NCI-H524 (cell line): ENCODE measurements around the gene GRIK4.
A peak's percentile ranks its signal among the peaks of the same experiment; 100 is the strongest.

ENCODE experiments used
- DNase-seq, 2 experiments: peaks; one replicate each; lab custom pipeline; 2025; lab: John Stamatoyannopoulos, UW

Gene GRIK4

DNA sequence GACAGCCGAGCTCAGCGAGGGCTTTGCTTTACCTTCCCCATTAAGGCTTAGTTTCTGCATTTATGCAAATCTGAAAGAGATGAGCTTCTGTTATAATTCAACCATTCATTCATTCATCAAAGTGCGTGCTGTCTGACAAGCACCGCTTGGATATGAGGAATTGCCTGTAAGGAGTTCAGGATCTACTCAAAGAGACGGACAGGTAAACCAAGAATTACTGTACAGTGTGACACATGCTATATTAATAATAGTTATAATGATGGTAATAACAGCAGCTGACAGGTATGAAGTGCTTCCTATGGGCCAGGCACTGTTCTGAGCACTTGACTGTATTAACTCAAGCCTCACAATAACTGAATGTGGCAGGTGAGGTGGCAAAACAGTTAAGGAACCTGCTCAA is 402.5 kb downstream of the GRIK4 start:
- no peak for DNase-seq

DNA sequence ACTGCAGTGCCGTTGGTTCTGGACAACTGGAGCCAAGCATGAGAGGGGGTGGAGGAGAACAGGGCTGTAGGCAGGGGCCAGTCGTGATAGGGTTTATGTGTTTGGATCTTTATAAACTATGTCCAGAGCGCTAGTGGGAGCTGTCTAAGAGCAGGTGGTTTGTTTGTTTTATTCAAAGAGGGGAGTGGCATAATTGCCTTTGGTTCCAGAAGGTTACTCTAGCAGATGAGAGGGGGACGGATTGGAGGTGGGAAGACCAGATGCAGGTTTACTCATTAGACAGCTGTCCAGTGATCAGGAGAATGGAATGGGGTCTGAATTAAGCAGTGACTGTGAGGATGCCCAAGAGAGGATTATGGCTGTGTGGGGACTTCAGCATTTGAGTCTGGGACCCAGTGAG is 403.1 kb downstream of the GRIK4 start:
- peak; percentile 36 to 83 for DNase-seq

GRCh38 chr11:120917559-120918239 is 406.2 kb downstream of the GRIK4 start:
- peak; percentile 90 to 93 for DNase-seq

- no peak for DNase-seq
These were observed 406.7 kb downstream of the GRIK4 start for GRCh38 chr11:120918257-120918656.

DNA sequence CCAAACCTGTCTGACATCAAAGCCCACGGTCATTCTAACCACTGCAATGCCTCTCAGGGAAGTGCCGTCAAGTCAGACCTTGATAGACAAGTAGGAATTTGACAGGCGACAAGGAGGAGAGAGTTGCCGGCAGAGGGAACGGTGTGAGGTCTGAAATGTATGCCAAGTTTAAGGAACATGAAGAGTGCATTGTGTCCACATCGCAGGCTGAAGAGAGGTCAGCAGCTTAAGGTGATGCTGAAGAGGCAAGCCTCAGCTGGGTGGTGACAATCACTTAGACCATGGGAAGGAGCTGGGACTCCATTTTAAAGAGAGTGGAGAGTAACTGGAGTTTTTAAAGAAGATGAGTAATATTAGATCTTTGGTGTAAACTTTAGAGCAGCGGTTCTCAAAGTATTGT is 407.5 kb downstream of the GRIK4 start:
- no peak for DNase-seq

- no peak for DNase-seq
These were observed 408.0 kb downstream of the GRIK4 start for GRCh38 chr11:120919566-120919965.

DNA sequence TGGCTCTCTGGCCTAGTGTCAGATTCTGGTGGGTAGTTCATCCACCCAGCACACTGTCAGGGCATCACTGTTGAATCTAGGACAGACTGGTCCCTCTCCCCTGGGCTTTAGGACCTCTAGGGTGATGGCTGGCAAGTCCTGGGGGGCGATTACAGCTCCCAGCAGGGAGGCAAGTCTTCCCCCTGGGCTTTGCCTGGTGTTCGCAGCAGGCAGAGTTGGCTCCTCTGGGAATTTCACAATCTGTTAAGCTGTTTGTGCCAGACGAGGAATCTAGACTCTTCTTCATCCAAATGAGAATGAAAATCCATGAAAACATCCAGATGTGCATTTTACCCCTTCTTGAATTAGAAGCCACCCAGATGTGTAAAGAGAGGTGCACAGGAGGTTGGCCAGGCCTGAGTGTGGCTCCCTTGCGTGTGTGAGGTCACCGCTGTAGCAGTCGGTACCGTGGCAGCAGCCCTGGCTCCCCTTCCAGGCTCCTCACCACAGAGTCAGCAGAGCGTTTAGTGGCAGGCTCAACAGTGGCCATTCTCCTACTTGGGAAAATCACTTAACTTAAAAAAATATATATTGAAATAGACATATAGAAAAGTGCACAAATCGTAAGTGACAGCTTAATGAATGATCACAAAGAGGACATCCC is 412.4 kb downstream of the GRIK4 start:
- no peak for DNase-seq

DNA sequence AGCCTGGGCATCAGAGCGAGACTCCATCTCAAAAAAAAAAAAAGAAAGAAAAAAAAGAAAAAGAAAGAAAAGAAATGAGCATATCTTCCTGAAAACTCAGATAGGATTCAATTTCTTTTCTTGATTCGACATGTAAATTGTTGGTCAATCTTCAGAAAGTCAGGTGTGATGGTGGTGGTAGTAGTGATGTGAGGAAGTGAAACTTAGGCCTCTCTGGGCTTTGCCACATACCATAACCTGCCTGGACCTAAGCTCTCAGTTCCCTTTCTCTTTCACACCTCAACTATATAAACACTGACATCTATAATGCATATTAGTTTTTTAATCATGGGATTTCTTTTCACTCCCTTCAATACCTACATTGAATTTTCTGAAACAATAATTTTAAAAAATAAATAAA is 414.4 kb downstream of the GRIK4 start:
- DNase-seq, result no peak

- no peak for DNase-seq
These were observed 417.1 kb downstream of the GRIK4 start for GRCh38 chr11:120928627-120929026.

GRCh38 chr11:120929090-120929489 is 417.5 kb downstream of the GRIK4 start:
- DNase-seq, result no peak

GRCh38 chr11:120929664-120930154 is 418.2 kb downstream of the GRIK4 start:
- DNase-seq, result peak; percentile 56 to 71

DNA sequence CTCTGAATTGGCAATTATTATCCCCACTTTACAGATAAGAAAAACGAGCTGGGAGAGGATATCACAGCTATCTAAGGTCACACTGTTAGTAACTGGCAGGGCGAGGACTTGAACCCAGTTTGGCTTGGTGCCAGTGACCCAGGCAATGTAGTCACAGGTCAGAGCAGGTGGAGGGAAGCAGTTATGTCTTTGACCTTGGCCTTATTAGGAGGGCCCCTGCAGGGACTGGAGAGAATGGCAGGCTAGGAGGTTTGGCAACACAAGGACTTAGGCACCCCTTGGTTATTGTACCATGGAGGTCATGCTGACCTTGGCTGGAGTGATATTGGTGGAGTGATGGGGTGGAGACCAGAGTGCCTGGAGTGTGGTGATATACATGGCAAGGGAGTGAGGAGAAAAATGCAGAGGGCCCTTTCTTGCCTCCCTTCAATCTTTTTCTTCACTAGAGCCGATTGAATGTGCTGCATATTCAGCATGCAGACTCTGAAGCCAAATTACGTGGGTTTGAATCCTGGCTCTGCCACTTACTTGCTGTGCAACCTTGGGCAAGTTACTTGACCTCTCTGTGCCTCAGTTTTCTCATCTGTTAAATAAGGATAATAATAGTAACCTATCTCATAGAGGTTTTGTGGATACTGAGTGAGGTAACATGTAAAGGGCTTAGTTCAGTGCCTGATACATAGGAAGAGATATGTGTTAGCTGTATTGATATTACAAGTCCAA is 419.7 kb downstream of the GRIK4 start:
- DNase-seq, result peak in 1 of 2 experiments; percentile 17

- DNase-seq, result no peak
These were observed 420.9 kb downstream of the GRIK4 start for GRCh38 chr11:120932305-120932915.

GRCh38 chr11:120936356-120936755 is 424.8 kb downstream of the GRIK4 start:
- DNase-seq, result no peak

GRCh38 chr11:120937501-120937900 is 426.0 kb downstream of the GRIK4 start:
- DNase-seq, result no peak

GRCh38 chr11:120938260-120938659 is 426.7 kb downstream of the GRIK4 start:
- DNase-seq, result no peak

- no peak for DNase-seq
These were observed 428.8 kb downstream of the GRIK4 start for GRCh38 chr11:120940160-120940848.

- DNase-seq, result no peak
These were observed 429.5 kb downstream of the GRIK4 start for GRCh38 chr11:120941000-120941399.

GRCh38 chr11:120942701-120943100 is 431.2 kb downstream of the GRIK4 start:
- no peak for DNase-seq

DNA sequence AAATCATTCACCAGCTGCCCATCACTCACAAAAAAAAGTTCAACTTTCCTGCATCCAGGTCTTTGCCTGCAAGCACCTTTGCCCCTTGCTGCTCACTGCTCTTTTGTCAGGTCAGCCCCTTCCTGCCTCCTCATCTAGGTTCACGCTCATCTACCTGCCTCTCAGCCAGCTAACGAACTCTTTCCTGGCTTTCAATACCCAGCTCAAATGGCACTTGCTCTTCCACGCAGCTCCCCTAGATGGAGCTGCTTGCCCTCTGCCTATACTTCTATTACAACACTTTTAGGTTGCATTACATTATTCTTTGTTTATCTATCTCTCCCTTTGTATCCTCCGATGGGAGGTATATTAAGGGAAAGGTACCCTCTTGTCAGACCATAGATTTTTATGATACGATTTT is 433.5 kb downstream of the GRIK4 start:
- no peak for DNase-seq

- DNase-seq, result no peak
These were observed 439.3 kb downstream of the GRIK4 start for GRCh38 chr11:120950880-120951279.
